ENCODE data around the gene A1BG.

DNA sequence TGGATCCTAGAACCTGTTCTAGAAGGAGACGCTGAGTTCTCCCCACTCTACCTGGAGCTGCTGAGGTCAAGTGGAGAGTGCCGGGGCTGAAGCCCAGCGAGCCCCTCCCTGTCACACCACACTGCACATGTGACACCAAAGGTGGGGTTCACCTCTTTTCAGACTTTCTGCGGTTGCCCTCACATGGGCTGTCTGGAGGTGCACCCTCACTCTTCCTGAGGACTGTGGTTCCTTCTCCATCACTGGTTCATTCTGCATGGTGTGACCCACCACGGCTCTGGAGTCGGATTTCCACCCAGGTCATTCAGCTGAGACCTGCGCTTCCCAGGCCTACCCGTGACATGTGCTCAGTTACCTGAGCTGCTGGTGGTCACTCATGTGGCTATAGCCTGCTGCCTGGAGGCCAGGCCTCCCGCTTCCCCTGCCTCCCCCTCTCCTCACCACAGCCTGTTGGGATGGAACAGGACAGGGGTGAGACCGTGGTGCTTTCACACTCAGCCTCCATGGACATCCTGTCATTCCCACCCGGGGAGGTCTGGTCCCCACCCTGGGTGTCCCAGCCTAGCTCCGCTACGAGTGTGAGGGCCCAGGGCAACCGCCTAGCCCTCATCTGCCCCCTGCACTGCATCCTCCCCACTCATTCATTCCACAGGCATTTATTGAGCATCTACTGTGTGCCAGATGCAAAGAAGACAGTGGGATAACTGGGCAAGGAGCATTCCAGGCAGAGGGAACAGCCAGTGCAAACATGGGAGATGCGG, 605 bp upstream of the A1BG start:
- TF ChIP-seq, protein P1, sequence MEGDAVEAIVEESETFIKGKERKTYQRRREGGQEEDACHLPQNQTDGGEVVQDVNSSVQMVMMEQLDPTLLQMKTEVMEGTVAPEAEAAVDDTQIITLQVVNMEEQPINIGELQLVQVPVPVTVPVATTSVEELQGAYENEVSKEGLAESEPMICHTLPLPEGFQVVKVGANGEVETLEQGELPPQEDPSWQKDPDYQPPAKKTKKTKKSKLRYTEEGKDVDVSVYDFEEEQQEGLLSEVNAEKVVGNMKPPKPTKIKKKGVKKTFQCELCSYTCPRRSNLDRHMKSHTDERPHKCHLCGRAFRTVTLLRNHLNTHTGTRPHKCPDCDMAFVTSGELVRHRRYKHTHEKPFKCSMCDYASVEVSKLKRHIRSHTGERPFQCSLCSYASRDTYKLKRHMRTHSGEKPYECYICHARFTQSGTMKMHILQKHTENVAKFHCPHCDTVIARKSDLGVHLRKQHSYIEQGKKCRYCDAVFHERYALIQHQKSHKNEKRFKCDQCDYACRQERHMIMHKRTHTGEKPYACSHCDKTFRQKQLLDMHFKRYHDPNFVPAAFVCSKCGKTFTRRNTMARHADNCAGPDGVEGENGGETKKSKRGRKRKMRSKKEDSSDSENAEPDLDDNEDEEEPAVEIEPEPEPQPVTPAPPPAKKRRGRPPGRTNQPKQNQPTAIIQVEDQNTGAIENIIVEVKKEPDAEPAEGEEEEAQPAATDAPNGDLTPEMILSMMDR (IDR thresholded peaks at IDR 0.05; ENCODE audit: insufficient read depth, low read length, poor library complexity, severe bottlenecking), result no peak
- no peak for TF ChIP-seq EZH2phosphoT487 (conservative IDR thresholded peaks at IDR 0.05; ENCODE audit: low read length)

Data from SU-DHL-6 (cell line).